K562 (cell line): ENCODE measurements around the gene CACNA2D4. TPM values are rescaled to one million over a fixed set of nuclear protein-coding genes. Genes with fewer than 3 reads are reported as not detected.

ENCODE experiments used
- ATAC-seq: fragments of 200-7000 bp; cut with Tn5 transposase; 3 replicates; pipeline ENCODE4 v1.9.1; 2020; ENCODE audit warnings: moderate library complexity
- BruUV-seq: library from RNA; stranded (reverse); fragments of 400-500 nt; replicated peaks from 2 replicates; lab custom pipeline; 2021; lab: Mats Ljungman, UMichigan
- CTCF ChIA-PET: fragments of 300-600 bp; formaldehyde crosslinking; extraction: SDS; loops from one replicate; lab custom pipeline; 2021; ENCODE audit warnings: low intra/inter-chr PET ratio; lab: Yijun Ruan, JAX
- POLR2A ChIA-PET: fragments of 300-600, 350-650 bp; sonication (Branson Sonifier 250); formaldehyde crosslinking; extraction: SDS; loops from one replicate; lab custom pipeline; 2021; ENCODE audit warnings: antibody characterized with exemption, inconsistent platforms; lab: Yijun Ruan, JAX
- DNase-seq, 4 experiments: peaks; one replicate each; pipeline versions ENCODE4 v3.0.0 to v3.0.0-alpha.2; 2011 to 2018; ENCODE audit warnings: low spot score in 3 of 4, mixed read lengths in 3 of 4; ENCODE audit errors: extremely low read depth in 1 of 4
- FAIRE-seq: peaks from 2 replicates; lab custom pipeline; 2011; peaks lifted over from hg19 to GRCh38; lab: Jason Lieb, UNC
- H2AFZ ChIP-seq: 2 replicates; pipeline ENCODE4 v1.6.0; 2011; ENCODE audit warnings: low read depth, low read length, control low read depth, inconsistent platforms
- H3K27ac ChIP-seq: fragments of 200-600 bp; 3 replicates; pipeline ENCODE4 v1.8.0; 2011; ENCODE audit warnings: low read depth, mild to moderate bottlenecking, control low read depth, inconsistent platforms, low read length, moderate library complexity, mixed read lengths; ENCODE audit errors: extremely low read depth
- H3K27me3 ChIP-seq, 2 experiments: fragments of 300-600 bp in 1 of 2; 2 replicates in 1 of 2; 3 replicates in 1 of 2; pipeline versions ENCODE4 v1.6.0 to v1.8.0; 2011; ENCODE audit warnings: inconsistent platforms in 2 of 2, low read length in 2 of 2, mild to moderate bottlenecking in 1 of 2, mixed read lengths in 1 of 2, moderate library complexity in 1 of 2; ENCODE audit not compliant: control insufficient read depth in 2 of 2, insufficient read depth in 2 of 2
- H3K36me3 ChIP-seq: fragments of 300-600 bp; 3 replicates; pipeline ENCODE4 v1.8.0; 2011; ENCODE audit warnings: mild to moderate bottlenecking, low read length, inconsistent platforms; ENCODE audit not compliant: control insufficient read depth, insufficient read depth
- H3K4me1 ChIP-seq, 2 experiments: fragments of 200-600 bp in 1 of 2; replicated peaks in 1 of 2; 2 replicates in 1 of 2; 3 replicates in 1 of 2; pipeline versions ENCODE4 v1.5.1 to v1.8.0; 2011; ENCODE audit warnings: inconsistent platforms in 2 of 2, low read length in 2 of 2, mild to moderate bottlenecking in 1 of 2, mixed read lengths in 1 of 2, moderate library complexity in 1 of 2; ENCODE audit not compliant: control insufficient read depth in 2 of 2, insufficient read depth in 2 of 2
- H3K4me2 ChIP-seq: 2 replicates; pipeline ENCODE4 v1.6.1; 2011; ENCODE audit warnings: low read length, control low read depth, inconsistent platforms, mixed read lengths; ENCODE audit not compliant: insufficient read depth
- H3K4me3 ChIP-seq: fragments of 200-600 bp; sonication (generic), shearing (Covaris generic); 2 replicates; pipeline ENCODE4 v1.5.1; 2016; ENCODE audit warnings: control low read depth, inconsistent platforms
- H3K79me2 ChIP-seq: fragments of 200-600 bp; 3 replicates; pipeline ENCODE4 v1.8.0; 2011; ENCODE audit warnings: low read length, inconsistent platforms; ENCODE audit not compliant: control insufficient read depth, insufficient read depth
- H3K9ac ChIP-seq, 2 experiments: 2 replicates each; pipeline versions ENCODE4 v1.6.0 to v1.6.1; 2011; ENCODE audit warnings: low read depth in 2 of 2, low read length in 2 of 2, control low read depth in 1 of 2, inconsistent platforms in 1 of 2, mild to moderate bottlenecking in 1 of 2, mixed read lengths in 1 of 2; ENCODE audit not compliant: insufficient read depth in 1 of 2
- H3K9me1 ChIP-seq: one replicate; pipeline ENCODE4 v1.6.0; 2011; ENCODE audit warnings: inconsistent platforms, mild to moderate bottlenecking, low read length, moderate library complexity; ENCODE audit not compliant: control insufficient read depth, insufficient read depth
- H3K9me3 ChIP-seq: replicated peaks from 2 replicates; pipeline ENCODE4 v1.5.1; 2011; ENCODE audit warnings: low read depth, low read length, inconsistent platforms; ENCODE audit not compliant: control insufficient read depth, insufficient read depth
- H4K20me1 ChIP-seq: replicated peaks from 2 replicates; pipeline ENCODE4 v1.6.1; 2011; ENCODE audit warnings: low read length, inconsistent platforms, mixed read lengths; ENCODE audit not compliant: control insufficient read depth, insufficient read depth
- CBX2 ChIP-seq: fragments of 200-600 bp; sonication (generic); IDR thresholded peaks from one replicate; pipeline ENCODE4 v1.6.1; 2012; ENCODE audit warnings: mild to moderate bottlenecking, low read length, inconsistent platforms; ENCODE audit not compliant: insufficient read depth, poor library complexity, severe bottlenecking
- COPS2 ChIP-seq: fragments of 450-650 bp; conservative IDR thresholded peaks from 2 replicates; pipeline ENCODE4 v1.6.1; 2016; ENCODE audit warnings: mild to moderate bottlenecking, moderate library complexity
- EP300 ChIP-seq: IDR thresholded peaks from 2 replicates; pipeline ENCODE4 v1.6.1; 2012; ENCODE audit warnings: low read length, improper control_type of control experiment
- EP400 ChIP-seq: fragments of 450-650 bp; IDR thresholded peaks from 2 replicates; pipeline ENCODE4 v1.6.1; 2017; ENCODE audit warnings: antibody characterized with exemption, mild to moderate bottlenecking, moderate library complexity
- EZH2 ChIP-seq: IDR thresholded peaks from 2 replicates; pipeline ENCODE4 v1.6.1; 2012; ENCODE audit warnings: low read depth, mild to moderate bottlenecking, inconsistent platforms, low read length, borderline replicate concordance
- HDAC2 ChIP-seq: fragments of 450-650 bp; IDR thresholded peaks from 2 replicates; pipeline ENCODE4 v1.6.1; 2016; ENCODE audit warnings: mild to moderate bottlenecking
- HNRNPK ChIP-seq: fragments of 200-400 bp; formaldehyde crosslinking; IDR thresholded peaks from one replicate; pipeline ENCODE4 v1.6.1; 2018; ENCODE audit warnings: mild to moderate bottlenecking, low read depth, low read length; ENCODE audit not compliant: poor library complexity, severe bottlenecking
- MYBL2 ChIP-seq, 2 experiments: fragments of 450-650 bp in 1 of 2; sonication (generic) in 1 of 2; formaldehyde crosslinking in 1 of 2; IDR thresholded peaks; 2 replicates each; pipeline versions ENCODE4 v1.6.1 to v1.8.1; 2017 to 2022; ENCODE audit warnings: borderline replicate concordance in 1 of 2, inconsistent platforms in 1 of 2, low read depth in 1 of 2, mild to moderate bottlenecking in 1 of 2, missing genetic modification reagents in 1 of 2, moderate library complexity in 1 of 2
- MYC ChIP-seq, 2 experiments: fragments of 250-450 bp in 1 of 2; sonication (Bioruptor Pico) in 1 of 2; IDR thresholded peaks; 2 replicates each; pipeline versions ENCODE4 v1.5.1 to v1.6.1; 2012 to 2021; ENCODE audit warnings: low read depth in 2 of 2, borderline replicate concordance in 1 of 2, improper control_type of control experiment in 1 of 2, low read length in 1 of 2, mild to moderate bottlenecking in 1 of 2, moderate library complexity in 1 of 2
- NFRKB ChIP-seq: fragments of 450-650 bp; IDR thresholded peaks from 2 replicates; pipeline ENCODE4 v1.6.1; 2016; ENCODE audit warnings: low read depth
- NKRF ChIP-seq: fragments of 450-650 bp; IDR thresholded peaks from 2 replicates; pipeline ENCODE4 v1.6.1; 2016; ENCODE audit warnings: borderline replicate concordance
- PATZ1 ChIP-seq: fragments of 250-450 bp; sonication (Bioruptor Pico); IDR thresholded peaks from 2 replicates; pipeline ENCODE4 v1.5.0; 2020; ENCODE audit warnings: mild to moderate bottlenecking, borderline replicate concordance
- VEZF1 ChIP-seq: fragments of 200-800 bp; sonication (Bioruptor generic); IDR thresholded peaks from 2 replicates; pipeline ENCODE4 v1.6.1; 2017; ENCODE audit warnings: missing genetic modification characterization, missing compliant biosample characterization
- ZBTB1 ChIP-seq: sonication (generic); formaldehyde crosslinking; IDR thresholded peaks from 2 replicates; pipeline ENCODE4 v1.8.1; 2023; ENCODE audit warnings: missing genetic modification reagents, low read depth, mild to moderate bottlenecking, borderline replicate concordance
- ZNF197 ChIP-seq: fragments of 200-800 bp; sonication (Bioruptor generic); IDR thresholded peaks from 2 replicates; pipeline ENCODE4 v1.6.1; 2016; ENCODE audit warnings: low read depth, missing genetic modification characterization, missing compliant biosample characterization
- ZNF311 ChIP-seq: fragments of 250-450 bp; sonication (Bioruptor Pico); IDR thresholded peaks from 2 replicates; pipeline ENCODE4 v1.4.0; 2020; ENCODE audit warnings: mild to moderate bottlenecking, moderate library complexity
- ZNF644 ChIP-seq: fragments of 200-800 bp; sonication (Bioruptor generic); IDR thresholded peaks from 2 replicates; pipeline ENCODE4 v1.6.1; 2016; ENCODE audit warnings: low read depth, missing genetic modification characterization, missing compliant biosample characterization
- WGBS: fragments of 100-300 bp; shearing (Covaris generic); methylation state at CpG from one replicate; pipeline ENCODE4 v1.1.6; 2016; ENCODE audit warnings: low coverage, mixed read lengths; ENCODE audit not compliant: insufficient coverage; ENCODE audit errors: missing lambda C conversion rate; 5-methylcytosine and 5-hydroxymethylcytosine counted together
- in situ Hi-C: fragments of 300-500 bp; cut with MboI; formaldehyde crosslinking; loops from 4 replicates; pipeline ENCODE4 v1.15.0; 2018; ENCODE audit warnings: inconsistent platforms, mixed read lengths
- intact Hi-C: fragments of 100-400 bp; cut with micrococcal nuclease; formaldehyde crosslinking; loops from 2 replicates; pipeline ENCODE4 v1.14.2; 2022
- polyA plus RNA-seq, 8 experiments: library from polyadenylated mRNA; depleted of rRNA in 4 of 8; stranded (reverse) in 5 of 8; unstranded in 3 of 8; fragments of >200 nt; fragmentation: Nextera tagmentation in 2 of 8; fragmentation: Illumina TruSeq in 1 of 8; extraction: Ambion mirVana in 2 of 8; extraction: Trizol in 1 of 8; gene quantifications; 2 replicates each; pipeline versions ENCODE4 v1.2.1 to v1.2.3, GENCODE V29; 2011 to 2014; ENCODE audit warnings: inconsistent platforms in 1 of 8, missing spikeins in 1 of 8
- total RNA-seq, 7 experiments: library from RNA; depleted of rRNA in 6 of 7; stranded (reverse); fragments of >200 nt in 6 of 7; fragmentation: Illumina TruSeq in 2 of 7; extraction: Trizol in 2 of 7; gene quantifications; 2 replicates each; pipeline versions ENCODE4 v1.2.1 to v1.2.3, GENCODE V29; 2011 to 2021; ENCODE audit warnings: low replicate concordance in 1 of 7

Gene CACNA2D4
- total and polyA plus RNA-seq, 9 of the 15 experiments (the other 6 are each of a cell fraction or from before 2014, with no cell fraction given): 0.04 to 0.69 (median 0.40) TPM; not detected in 3

GRCh38 chr12:1787714-1788113, 130.7 kb downstream of the CACNA2D4 start:
- H3K4me3 ChIP-seq: no peak overlapping the region
- H3K9me3 ChIP-seq: no peaks in the 10 kb centered on the region
- ATAC-seq: no peak
- in situ Hi-C loops: loop anchor here (5.0 kb wide), 1 partner anchor 140 kb away; no protein-coding TSS in a partner anchor
- H3K27ac ChIP-seq: no peak overlapping the region
- H3K4me2 ChIP-seq: no peak overlapping the region
- peaks cover 51% of the 10 kb centered on the region; the same call in 2 of the 3 replicates for H3K36me3 ChIP-seq
- intact Hi-C loops: no loop called here
- no peaks in the 10 kb centered on the region for H3K27me3 ChIP-seq
- H3K4me1 ChIP-seq: peaks cover 0 to 3% of the 10 kb centered on the region in 2 experiments; a peak in 3 of 5 replicates
- H3K79me2 ChIP-seq: peaks cover 2% of the 10 kb centered on the region; the same call in 2 of the 3 replicates
- CTCF ChIA-PET: no interaction called here
- no peak for FAIRE-seq
- 79% methylated on average over 6 of the region's 6 CpGs for WGBS
- no peak for DNase-seq
- POLR2A ChIA-PET: no interaction called here
- BruUV-seq: no TSS peak
- no peak overlapping the region for H2AFZ ChIP-seq
- no peak overlapping the region for H3K9ac ChIP-seq
- H4K20me1 ChIP-seq: peaks cover 5% of the 10 kb centered on the region
- H3K9me1 ChIP-seq: peaks cover 3% of the 10 kb centered on the region
- no peak for TF ChIP-seq HNRNPK
- no peak for TF ChIP-seq COPS2
- TF ChIP-seq EZH2: no peak
- TF ChIP-seq EP400: no peak
- TF ChIP-seq ZNF197 (CRISPR knock-in tag): no peak
- TF ChIP-seq EP300: no peak
- TF ChIP-seq MYC (IDR thresholded peaks at IDR 0.05; ENCODE audit: low read depth, low read length): no peak
- no peak for TF ChIP-seq MYC (CRISPR knock-in tag; IDR thresholded peaks at IDR 0.05; ENCODE audit: borderline replicate concordance, low read depth)
- TF ChIP-seq PATZ1 (CRISPR knock-in tag): no peak
- TF ChIP-seq CBX2: no peak
- no peak for TF ChIP-seq ZNF644 (tag)
- TF ChIP-seq ZBTB1 (CRISPR knock-in tag): no peak
- TF ChIP-seq HDAC2: no peak
- no peak for TF ChIP-seq ZNF311 (CRISPR knock-in tag)
- TF ChIP-seq MYBL2 (IDR thresholded peaks at IDR 0.05; ENCODE audit: low read depth): no peak
- TF ChIP-seq MYBL2 (CRISPR knock-in tag; IDR thresholded peaks at IDR 0.05; ENCODE audit: borderline replicate concordance): no peak
- no peak for TF ChIP-seq VEZF1 (CRISPR knock-in tag)
- no peak for TF ChIP-seq NFRKB
- TF ChIP-seq NKRF: no peak
